ENCODE results near the gene ADGRL1.
"Not testable (repeated sequence)": the region's sequence is repeated elsewhere in the genome, so short reads cannot be mapped to it uniquely, and the experiment has no call there.

Gene ADGRL1

DNA sequence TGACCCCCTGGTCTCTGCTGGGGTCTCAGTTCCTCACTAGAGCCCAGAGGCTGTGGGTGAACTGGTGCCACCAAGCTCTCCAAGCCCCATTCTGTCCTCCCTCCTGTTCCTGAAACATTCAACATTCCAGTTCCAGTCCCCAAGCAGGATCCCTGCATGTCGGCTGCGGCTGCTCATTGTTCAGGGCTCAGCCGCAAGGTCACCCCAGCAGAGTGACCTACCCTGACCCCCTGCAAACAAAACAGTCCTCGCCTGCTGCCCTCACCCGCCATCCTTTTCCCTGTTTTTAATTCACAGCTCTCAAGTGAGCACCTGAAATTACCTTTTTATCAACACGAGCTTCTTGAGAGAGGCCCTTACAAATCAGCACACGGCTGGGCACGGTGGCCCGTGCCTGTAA, 19.3 kb downstream of the ADGRL1 start:
- DNase-seq, result not testable (repeated sequence)

DNA sequence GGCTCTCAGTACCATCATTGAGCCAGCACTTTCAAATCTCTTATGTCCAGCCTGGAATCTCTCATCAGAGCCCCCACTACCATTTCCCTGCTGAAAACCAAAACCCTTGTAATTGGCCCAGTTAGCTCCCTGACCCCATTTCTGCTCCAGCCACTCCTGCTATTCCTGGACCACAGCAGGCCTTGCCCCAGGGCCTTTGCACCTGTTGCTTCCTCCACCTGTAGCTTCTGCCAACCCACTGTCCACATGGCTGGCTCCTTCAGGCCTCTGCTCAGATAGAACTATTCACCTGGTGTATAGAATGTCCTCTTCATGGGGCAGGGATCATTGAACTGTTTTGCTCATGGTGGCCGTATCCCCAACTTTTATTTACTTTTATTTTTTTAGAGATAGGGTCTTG, 20.3 kb downstream of the ADGRL1 start:
- not testable (repeated sequence) for DNase-seq

DNA sequence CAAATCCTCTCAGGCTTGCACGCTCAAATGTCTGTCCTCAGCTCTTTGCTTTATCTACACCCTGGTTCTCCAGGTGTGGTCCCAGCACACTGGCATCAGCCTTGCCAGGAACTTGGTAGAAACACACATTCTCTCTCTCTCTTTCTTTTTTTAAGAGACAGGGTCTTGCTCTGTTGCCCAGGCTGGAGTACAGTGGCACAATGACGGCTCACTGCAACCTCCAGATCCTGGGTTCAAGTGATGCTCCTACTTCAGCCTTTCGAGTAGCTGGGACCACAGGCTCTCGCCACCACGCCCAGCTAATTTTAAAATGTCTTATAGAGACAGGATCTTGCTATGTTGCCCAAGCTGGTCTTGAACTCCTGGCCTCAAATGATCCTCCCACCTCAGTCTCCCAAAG, 20.8 kb downstream of the ADGRL1 start:
- no peak for DNase-seq

DNA sequence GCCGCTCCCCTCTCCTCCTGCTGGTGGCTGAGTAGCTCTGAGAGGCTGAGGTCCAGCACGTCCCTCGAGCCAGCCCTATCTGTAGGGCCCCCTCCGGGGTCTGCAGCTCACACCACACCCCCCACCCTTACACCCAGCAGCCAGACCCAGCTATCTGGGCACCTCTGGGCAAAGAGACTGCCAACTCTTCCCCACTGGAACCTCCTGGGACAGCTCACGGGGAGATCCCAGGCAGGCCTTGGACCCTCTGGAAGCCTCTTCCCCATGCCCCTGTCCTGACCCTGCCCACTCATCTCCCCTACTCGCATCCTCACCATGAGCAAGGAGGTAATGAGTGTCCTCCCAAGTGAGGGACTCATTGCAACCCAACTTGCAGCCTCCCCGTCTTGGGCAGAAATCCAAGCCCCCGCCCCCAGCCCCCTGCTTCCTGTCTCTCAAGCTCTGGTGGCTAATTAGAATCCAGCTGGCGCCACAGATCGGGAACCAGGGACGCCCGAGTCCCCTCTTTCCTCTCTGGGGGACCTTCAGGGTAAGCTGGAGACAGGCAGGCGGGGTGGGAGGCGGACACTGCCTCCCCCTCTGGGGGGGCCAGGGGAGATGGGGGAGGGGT, 22.1 kb downstream of the ADGRL1 start:
- peak; percentile 60 for DNase-seq

DNA sequence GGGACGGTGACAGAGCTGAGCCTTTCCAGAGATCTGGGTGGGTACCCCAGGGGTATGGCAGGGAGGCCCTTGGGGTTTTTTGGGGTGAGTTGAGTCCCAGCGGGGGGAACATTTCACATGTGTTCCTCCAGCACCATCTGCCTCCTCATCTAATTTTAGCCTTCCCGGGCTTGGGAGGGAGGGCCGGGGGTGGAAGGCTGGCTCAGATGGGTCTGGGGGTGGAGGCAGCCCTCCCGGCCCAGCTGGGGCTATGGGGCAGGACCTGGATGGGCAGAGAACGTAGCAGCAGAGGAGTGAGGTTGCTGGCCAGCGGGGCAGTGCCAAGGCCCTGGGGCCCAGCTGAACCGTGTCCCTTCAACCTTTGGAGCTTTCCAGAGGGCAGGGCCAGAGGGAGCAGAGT, 23.5 kb downstream of the ADGRL1 start:
- DNase-seq, result no peak

DNA sequence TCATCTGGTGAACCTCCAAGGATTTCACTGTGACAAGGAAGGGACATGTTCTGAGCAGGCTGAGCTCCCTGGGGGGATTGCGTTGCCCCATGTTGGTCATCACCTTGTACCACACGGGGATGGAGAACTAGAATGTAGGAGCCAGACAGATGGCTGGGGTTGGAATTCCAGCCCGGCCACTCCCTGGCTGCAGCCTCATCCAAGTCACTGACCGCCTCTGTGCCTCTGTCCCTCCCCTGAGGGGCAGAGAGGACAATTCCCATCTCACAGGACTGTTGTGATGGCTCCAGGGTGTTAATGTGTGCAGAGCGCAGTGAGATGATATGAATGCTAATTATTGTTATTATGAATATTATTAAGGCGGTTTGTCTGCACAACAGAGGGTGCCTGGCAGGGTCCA, 24.1 kb downstream of the ADGRL1 start:
- DNase-seq, result no peak

DNA sequence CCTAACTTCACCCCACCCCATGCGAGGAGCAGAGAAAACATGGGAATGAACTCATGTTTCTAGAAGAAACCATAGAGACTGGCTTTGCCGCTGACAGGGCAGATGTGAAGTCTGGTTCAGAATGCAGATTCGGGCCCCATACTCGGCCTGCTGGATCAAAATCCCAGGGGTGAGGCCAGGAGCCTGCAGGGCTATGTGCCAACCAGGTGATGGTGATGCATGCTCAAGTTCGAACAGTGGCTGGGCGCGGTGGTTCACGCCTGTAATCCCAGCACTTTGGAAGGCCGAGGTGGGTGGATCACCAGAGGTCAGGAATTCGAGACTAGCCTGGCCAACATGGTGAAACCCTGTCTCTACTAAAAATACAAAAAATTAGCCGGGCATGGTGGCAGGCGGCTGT, 24.8 kb downstream of the ADGRL1 start:
- not testable (repeated sequence) for DNase-seq

DNA sequence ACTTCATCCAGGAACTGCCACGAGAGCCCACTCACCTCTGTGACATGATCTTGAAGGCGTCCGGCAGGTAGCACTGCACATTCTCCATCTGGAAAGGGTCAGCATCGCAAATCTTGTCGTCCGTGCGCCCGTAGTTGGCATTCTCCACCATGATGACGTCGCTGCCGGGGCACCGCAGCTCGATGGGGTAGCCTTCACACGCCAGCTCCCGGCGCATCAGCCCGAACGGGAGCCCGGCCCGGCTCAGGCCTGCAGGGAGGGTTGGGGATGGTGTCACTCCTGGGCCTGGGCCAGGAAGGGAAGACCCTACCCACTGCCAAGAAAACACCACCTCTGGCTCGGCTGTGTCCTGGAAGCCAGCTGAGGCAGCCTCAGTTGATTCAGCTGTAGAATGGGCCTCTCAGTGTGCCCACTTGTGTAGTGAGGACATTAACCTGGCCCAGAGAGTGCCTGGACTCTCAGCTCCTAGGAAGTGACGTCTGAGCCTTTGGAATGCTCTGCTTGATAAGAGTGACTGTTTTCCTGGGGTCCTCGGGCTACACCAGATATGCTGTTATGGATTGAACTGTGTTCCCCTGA, 28.4 kb downstream of the ADGRL1 start:
- no peak for DNase-seq

DNA sequence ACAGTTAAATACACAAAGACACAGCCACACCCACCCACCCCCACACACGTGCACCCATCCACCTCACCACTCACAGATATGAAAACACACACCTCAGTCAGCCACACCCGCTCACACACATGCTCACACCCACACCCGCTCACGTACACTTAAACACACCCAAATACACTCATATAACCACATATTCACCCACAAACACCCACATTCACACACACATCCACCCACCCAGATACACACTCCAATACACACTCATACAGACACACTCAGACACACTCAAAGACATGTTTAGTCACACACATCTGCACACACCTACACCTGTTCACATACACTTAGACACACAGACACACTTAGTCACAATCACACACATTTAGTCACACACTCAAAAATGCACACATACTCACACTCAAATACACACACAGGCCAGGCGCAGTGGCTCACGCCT, 30.6 kb downstream of the ADGRL1 start:
- DNase-seq, result no peak

DNA sequence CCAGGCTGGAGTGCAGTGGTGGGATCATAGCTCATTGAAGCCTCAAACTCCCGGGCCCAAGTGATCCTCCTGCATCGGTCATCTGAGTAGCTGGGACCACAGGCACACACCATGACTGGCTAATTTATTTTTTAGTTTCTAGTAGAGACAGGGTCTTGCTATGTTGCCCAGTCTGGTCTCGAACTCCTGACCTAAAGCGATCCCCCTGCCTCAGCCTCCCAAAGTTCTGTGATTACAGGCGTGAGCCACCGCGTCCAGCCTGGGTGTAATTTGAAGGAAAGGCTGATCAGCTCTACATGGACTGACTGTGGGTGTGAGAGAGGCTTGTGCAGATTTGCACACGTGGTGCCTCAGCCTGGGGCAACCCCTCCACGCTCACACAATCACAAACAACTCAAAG, 31.1 kb downstream of the ADGRL1 start:
- no peak for DNase-seq

DNA sequence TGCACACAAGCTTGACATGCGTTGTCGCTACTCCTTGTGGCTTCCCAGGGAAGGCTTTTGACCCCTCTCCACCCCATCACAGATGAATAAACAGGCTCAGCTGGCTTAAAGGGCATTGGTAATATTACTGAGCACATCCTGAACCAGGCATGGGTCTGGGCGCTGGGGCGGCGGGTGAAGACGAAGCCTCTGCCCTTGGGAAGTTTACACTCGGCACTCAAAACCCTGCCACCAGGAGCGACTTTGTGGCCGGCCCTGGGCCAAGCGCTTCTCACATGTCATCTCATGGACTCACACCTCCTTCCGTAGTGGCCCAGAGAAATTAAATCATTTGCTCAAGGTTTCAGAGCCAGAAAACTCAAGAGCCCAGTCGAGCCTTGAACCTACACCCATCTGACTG, 37.0 kb downstream of the ADGRL1 start:
- no peak for DNase-seq

DNA sequence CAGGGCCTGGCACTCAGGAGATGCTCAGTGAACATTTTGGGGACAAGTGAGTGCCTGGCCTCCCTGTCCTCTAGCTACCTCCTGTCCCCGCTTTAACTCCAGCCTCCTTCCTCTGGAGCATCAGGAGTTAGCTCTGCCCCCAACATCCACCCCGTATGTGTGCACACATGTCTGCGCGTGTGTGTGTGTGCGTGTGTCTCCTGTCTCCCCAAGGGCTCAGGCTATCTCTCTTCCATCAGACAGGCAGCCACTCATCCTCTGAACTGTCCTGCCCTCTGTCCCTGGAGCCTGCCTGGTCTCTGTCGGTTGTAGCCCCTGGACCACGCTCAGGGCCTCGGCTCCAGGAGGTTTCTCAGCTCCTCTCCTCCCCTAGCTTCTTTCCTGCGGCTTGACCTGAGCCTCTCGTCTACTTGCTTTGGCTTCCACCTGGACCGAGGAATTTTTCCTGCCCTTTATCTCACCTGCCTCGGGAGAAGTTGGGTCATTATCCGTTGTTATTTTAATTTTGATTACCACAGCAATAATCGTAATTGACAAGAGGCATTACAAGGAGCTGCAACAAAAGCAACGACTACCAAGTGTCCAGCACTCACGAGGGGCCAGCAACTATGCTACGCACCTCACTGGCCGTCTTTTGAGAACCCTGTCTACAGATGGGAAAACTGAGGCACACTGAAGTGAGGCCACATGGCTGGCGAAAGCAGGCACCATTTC, 37.6 kb downstream of the ADGRL1 start:
- DNase-seq, result no peak

DNA sequence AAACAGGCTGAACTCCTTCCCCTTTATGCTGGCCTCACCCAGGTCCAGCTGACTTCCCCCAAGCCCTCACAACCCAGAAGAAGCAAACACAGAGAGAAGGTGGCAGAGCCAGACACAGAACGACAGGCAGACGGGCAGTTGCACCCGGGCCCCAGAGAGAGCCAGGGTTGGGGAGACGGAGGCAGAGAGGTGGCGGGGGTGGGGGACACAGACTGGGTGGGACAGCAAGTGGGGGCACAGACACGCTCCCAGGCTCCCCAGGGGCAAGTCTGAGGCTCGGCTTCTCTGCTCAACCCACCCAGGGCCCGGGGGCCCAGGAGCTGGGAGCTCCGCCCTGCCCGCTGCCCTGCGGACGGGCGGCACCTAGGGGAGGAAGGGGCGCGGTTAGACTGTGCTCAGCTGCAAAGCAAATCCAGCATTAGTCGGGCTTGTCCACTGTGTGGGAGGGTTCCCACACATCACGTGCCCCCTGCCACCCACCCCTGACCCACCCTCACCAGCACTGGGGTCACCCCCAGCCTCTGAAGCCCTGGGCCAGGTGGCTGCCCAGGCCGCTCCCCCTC, 38.3 kb downstream of the ADGRL1 start:
- DNase-seq, result peak; percentile 28

DNA sequence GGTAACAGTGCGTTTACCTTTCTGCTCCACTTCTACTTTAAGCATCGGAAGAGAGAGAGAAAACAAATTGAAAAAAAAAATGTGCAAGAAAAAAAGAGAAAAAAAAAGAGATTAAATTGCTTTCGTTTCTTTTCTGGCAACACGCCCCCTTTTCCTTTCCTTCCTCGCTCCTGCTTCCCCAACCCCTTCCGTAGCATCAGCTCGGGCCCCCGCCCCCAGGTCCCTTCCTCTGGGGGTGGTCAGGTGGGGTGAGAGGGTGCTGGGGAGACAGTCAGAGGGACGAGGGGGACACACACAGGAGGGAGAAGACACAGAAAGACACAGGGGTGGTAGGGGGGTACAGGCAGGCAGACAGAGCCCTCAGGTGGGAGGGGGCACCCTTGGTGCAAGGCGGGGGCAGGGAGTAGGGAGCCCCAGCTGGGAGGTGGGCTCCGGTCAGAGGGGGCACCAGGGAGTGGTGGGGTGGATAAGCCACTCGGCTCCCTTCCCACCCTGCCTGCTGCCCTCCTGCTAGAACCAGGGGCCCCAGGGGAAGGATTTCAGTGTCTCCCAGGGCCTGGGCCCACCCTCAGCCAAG, 38.9 kb downstream of the ADGRL1 start:
- DNase-seq, result peak; percentile 33

DNA sequence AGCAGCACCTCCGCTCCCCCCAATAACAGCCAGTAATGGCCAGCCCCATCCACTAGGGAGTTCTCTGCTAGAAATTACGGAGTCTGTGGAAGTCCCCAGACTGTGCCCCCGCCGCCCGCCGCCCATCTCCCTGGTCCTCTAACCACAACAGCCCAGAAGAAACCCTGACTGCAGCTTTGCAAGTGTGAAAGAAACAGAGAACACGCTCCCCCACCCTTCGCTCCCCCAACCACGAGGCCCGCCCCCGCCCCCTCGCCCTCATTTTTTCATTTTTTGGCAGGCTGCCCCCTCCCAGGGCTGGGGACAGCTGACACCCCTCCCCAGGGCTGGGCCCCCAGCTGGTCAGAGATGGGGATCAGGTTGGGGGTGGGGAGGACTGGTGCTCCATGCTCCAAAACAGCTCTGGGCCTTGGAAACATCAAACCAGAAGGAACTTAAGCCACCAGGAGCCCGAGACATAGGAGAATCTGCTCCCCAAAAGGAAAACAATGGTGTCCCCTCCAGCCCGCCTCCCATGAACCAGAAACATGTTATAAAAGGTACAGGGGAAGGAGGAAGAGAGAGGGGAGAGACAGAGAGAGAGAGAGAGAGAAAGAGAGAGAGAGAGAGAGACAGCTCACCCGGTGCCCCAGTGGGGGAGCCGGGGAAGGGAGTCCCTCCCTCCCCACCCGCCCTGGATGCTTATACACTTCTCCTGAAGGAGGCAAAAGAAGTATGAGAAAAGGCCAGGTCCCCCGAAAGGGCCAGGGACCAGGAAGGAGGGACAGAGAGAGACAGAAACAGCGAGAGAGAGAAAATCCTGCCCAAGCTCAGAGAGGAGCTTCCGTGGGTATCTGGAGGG, 39.8 kb downstream of the ADGRL1 start:
- peak; percentile 48 for DNase-seq

DNA sequence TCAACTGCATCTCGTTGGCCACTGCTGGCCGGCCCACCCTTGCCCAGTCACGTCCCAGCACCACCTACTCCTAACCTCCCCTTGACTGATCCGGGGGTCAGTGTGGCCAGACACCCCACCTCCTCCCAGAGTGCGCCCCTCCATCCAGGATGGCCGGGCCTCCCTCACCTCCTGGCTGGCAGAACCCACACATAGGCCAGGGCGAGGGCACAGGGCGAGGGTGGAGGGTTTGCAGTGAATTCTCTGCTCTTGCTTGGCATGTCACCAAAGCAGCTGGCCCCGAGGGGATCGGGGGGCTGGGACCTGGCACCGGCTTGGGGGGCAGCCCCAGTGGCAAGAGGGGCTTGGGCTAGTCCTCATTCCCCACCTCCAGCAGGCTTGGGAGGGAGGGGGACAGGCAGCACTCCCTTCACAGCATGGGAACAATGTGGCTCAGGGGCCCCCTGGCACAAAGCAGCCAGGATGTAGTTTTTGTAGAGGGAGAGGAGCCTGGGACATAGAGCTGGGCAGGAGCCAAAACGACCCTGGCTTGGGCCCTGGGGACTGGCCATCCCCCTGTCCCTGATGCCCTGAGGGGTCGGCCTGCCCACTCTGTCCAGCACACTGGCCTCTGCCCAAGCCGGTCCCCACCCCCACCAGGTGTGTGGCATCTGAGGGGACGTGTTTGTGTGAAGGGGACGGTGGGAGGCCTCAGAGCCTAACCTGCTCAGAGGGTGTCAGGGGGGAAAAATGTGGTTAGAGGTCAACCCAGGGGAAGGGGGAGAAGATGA, 41.1 kb downstream of the ADGRL1 start:
- peak; percentile 33 for DNase-seq

DNA sequence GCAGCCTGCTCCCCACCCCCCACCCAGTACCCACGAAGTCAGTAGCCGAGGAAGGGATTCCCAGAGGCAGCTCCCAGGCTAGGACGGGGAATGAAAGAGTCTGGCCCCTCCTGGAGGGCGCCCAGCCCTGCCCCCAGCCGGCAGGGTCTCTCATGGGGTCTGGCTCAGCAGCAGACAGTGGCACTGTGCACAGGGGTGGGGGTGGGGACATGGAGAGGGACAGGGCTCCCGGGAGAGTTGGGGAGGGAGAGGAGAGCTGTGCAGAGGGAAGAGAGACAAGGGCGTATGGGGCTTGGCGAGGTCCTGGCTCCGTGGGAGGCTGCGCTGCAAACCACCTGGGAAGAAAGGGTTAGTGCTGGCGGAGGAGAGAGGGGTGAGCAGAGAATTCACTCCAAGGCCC, 41.9 kb downstream of the ADGRL1 start:
- no peak for DNase-seq

DNA sequence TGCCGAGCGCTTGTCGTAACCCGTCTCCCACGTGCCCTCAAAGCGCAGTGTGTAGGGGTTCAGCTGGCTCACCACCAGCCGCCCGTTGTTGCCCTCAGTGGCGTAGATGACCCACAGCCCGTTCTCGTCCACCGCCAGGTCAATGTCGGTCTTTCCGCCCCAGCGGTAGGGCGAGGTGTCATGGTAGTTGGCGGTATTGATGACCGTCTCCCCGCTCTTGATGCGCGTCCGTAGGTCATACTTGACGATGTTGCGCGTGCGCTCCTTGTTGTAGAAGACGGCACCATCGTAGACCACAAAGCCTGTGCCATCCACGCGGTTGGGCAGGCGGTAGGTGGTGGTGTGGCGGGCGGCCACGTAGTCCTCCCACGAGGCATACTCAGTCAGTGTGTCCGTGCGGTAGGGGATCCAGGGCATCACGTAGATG, 43.1 kb downstream of the ADGRL1 start:
- DNase-seq, result no peak

DNA sequence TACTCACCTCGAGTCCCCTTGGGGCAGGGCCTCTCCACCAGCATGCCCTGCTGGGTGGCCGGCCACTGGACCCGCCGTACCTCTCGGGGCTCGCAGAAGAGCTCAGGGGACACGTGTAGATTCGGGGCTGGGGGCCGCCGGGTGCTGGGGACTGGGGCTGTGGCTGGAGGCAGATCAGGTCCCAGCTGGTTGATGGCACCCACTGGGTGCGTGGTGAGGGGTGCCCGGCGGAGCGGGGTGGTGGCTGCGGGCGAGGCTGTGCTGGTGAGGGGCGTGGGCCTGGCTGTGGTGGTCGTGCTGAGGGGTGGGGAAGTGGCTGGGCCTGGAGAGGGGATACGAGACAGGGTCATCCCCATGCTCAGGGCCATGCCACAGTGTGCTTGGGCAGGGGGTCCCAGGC, 44.7 kb downstream of the ADGRL1 start:
- no peak for DNase-seq

DNA sequence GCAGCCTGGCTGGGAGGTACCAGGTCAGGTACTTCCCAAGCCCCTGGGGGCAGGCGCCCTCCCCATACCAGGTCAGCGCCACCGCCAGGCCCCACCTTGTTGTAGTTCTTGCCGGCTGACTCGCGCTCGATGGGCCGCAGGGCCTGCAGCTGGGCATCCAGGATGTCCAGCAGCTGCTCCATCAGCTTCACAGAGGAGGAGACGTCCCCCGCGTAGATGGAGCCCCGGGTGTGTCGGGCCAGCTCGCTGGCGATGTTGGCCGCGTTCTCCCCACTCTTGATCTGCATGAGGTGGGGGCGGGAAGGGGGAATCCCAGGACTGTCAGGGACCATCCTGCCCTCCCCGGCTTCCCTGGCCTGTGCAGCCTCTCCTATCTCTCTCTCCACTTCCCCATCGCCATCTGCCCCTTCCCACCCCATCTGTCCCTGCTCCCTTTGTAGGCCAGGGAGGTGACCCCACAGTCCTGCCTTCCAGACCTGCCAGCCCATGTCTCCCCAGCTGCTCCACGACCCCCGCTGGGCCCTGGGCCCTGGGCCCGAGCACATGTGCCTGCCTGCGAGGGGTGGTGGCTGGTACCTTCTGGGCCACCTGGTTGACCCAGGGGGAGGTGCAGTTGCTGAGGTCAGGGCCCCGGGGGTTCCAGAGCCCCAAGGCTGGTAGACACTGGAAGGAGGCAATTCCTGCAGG, 45.8 kb downstream of the ADGRL1 start:
- DNase-seq, result no peak

DNA sequence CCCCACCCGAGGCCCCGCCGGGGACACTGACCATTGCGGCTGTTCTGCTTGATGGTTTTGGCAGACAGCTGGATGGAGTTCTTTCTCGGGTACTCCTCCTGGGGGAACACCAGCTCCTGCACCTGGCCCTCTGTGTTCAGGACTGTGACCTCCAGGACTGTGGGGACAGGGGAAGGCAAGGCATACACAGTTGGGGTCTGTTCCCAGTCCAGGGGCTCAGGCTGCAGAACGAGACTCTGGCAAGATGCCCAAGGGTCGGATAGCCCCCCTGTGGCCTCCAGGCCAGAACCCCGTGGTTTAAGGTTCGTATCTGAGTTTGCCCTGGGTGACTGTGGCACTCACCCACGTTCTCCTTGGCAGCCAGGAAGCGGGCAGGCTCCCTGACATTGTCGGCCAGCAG, 46.9 kb downstream of the ADGRL1 start:
- no peak for DNase-seq

Measured in femur (tissue), 1 donor.